Tibial artery (tissue), 4 donors: Measurements from ENCODE around the gene OR52E5.

Source experiments
- DNase-seq, 2 donors: peaks; one replicate each; pipeline ENCODE4 v3.0.0-alpha.2; 2019
- H3K27ac ChIP-seq, 2 donors: fragments of 200-600 bp; sonication (generic) in 1 of 2; 1 replicate in 1 of 2; 2 replicates in 1 of 2; pipeline ENCODE4 v1.5.1; 2018 to 2019; ENCODE audit warnings: mild to moderate bottlenecking in 1 of 2
- H3K27me3 ChIP-seq, 2 donors: fragments of 200-600 bp; sonication (generic) in 1 of 2; one replicate each; pipeline versions ENCODE4 v1.5.1 to v1.6.0; 2016 to 2019
- H3K36me3 ChIP-seq, 3 donors: fragments of 200-600 bp; sonication (generic) in 2 of 3; one replicate each; pipeline ENCODE4 v1.5.1; 2016 to 2019; ENCODE audit warnings: mild to moderate bottlenecking in 2 of 3
- H3K4me1 ChIP-seq, 4 donors: fragments of 200-600 bp; sonication (generic) in 2 of 4; 1 replicate in 3 of 4; 2 replicates in 1 of 4; pipeline ENCODE4 v1.5.1; 2016 to 2019
- H3K4me3 ChIP-seq, 2 donors: fragments of 200-600 bp; sonication (generic) in 1 of 2; 1 replicate in 1 of 2; 2 replicates in 1 of 2; pipeline ENCODE4 v1.5.1; 2018 to 2019; ENCODE audit warnings: mild to moderate bottlenecking in 2 of 2
- H3K9me3 ChIP-seq, 3 donors: fragments of 200-600 bp; sonication (generic) in 1 of 3; one replicate each; pipeline ENCODE4 v1.5.1; 2016 to 2019
- CTCF ChIP-seq, 2 experiments: fragments of 200-600 bp in 1 of 2; fragments of 450-650 bp in 1 of 2; IDR thresholded peaks; one replicate each; pipeline ENCODE4 v1.5.1; 2017 to 2019; ENCODE audit warnings: antibody characterized with exemption in 2 of 2, mild to moderate bottlenecking in 1 of 2, moderate library complexity in 1 of 2
- intact Hi-C: fragments of 100-400 bp; cut with DNase I; formaldehyde crosslinking; loops from one replicate; pipeline ENCODE4 v1.15.0; 2023; ENCODE audit warnings: low total_unique reads

The OR52E5 gene

DNA sequence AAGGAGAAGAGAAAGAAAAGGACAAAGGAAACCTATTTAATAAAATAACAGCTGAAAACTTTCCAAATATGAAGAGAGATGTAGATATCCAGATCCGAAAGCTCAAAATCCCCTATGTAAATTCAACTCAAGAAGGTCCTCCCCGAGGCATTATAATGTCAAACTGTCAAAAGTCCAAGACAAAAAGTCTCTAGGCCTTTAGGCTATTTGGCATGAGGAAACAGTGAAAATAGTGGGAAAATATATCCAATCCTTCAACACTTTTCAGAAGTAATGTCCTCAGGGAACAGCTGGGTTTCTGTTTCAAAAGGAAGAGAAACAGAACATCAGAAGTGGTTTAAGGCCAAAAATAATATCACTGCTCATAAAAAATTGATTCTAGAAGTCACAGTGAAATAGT lies 14.4 kb upstream of the OR52E5 start:
- intact Hi-C loops, result no loop called here
- no peak overlapping the region for H3K4me3 ChIP-seq
- DNase-seq, result no peak
- no peaks in the 10 kb centered on the region for H3K9me3 ChIP-seq
- no peak for TF ChIP-seq CTCF (IDR thresholded peaks at IDR 0.05)
- H3K27ac ChIP-seq, result no peak overlapping the region
- no peaks in the 10 kb centered on the region for H3K36me3 ChIP-seq
- H3K27me3 ChIP-seq, result no peaks in the 10 kb centered on the region
- no peaks in the 10 kb centered on the region for H3K4me1 ChIP-seq

DNA sequence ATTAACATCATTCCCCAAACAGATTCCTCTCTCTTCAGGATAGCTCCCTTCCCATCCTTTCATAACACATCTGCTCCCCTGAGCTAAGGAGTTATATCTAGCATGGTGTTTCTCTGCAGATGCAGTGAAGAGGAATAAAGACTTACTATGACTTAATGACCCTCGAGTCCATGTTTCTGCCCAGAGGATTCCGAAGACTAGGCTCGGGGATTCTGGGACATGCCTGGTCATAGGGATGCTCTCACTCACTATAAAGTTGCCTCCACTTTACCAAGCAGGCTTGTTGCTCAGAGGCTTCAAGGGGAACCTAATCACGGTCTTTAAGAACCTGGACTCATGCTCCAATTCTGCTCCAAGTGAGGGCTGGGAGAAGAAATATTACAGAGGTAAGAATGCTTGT lies 12.7 kb upstream of the OR52E5 start, which contains the start of gene OR52E4:
Gene OR52E4, plus strand, starts transcription at position 301 of the 400 bp plus-strand sequence. CDS start 3,664 bp downstream, outside the sequence.
- no peak for DNase-seq
- Histone ChIP-seq H3K4me3 (no peak within 1 kb of the TSS), H3K4me1 (no peaks in the 10 kb centered on the region), H3K27me3 (no peaks in the 10 kb centered on the region), H3K36me3 (no peaks in the 10 kb centered on the region), H3K27ac (no peak within 1 kb of the TSS), H3K9me3 (no peaks in the 10 kb centered on the region)
- no peak for TF ChIP-seq CTCF (IDR thresholded peaks at IDR 0.05)
- intact Hi-C loops, result no loop called here

DNA sequence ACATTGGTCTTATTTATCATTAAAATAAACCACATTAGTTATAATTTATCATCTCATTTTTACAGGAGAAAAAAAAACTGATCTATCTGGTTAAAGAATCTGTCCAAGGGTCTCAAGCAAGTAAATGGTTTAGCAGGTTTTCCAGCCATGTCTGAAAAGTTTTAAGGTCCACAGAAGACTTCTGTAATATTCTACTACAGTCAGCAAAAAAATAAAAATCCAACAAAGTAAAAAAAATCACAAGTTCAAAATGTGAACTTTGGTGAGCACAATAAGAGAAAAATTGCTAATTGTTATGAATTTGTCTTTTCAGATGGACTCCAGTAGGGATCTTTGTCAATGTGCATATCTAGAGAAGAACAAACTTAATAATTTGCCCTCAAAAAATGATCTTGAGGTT lies 11.3 kb upstream of the OR52E5 start:
- Histone ChIP-seq H3K9me3 (no peaks in the 10 kb centered on the region), H3K27me3 (no peaks in the 10 kb centered on the region), H3K4me3 (no peak overlapping the region), H3K36me3 (no peaks in the 10 kb centered on the region), H3K4me1 (no peaks in the 10 kb centered on the region), H3K27ac (no peak overlapping the region)
- DNase-seq, result no peak
- intact Hi-C loops, result no loop called here
- TF ChIP-seq CTCF (IDR thresholded peaks at IDR 0.05), result no peak

- Histone ChIP-seq H3K4me1 (no peaks in the 10 kb centered on the region), H3K4me3 (no peak overlapping the region), H3K27me3 (no peaks in the 10 kb centered on the region), H3K27ac (no peak overlapping the region), H3K9me3 (no peaks in the 10 kb centered on the region), H3K36me3 (no peaks in the 10 kb centered on the region)
- DNase-seq, result no peak
- no peak for TF ChIP-seq CTCF (IDR thresholded peaks at IDR 0.05)
- intact Hi-C loops, result no loop called here
Measured at GRCh38 chr11:5887172-5887571, 5.8 kb upstream of the OR52E5 start.

DNA sequence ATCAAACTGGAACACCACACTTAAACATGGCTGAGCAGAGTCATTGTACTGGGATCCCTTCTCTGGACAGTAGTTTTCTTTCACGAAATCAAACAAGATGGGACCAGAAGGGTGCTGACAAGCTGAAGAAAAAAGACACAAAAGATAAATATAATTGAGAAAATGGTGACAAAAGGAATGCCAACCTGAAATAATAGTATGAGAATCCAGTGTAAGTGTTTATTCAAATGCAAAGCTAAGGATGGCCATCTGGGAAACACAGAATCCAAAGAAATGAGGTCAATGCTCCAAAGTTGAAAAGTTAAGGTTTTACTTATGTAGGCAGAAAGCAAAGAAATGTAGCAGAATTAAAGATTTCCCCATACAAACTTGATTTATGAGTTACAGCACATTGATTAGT lies 5.3 kb upstream of the OR52E5 start:
- no peak for TF ChIP-seq CTCF (IDR thresholded peaks at IDR 0.05)
- Histone ChIP-seq H3K4me1 (no peaks in the 10 kb centered on the region), H3K4me3 (no peak overlapping the region), H3K27ac (no peak overlapping the region), H3K36me3 (no peaks in the 10 kb centered on the region), H3K27me3 (no peaks in the 10 kb centered on the region), H3K9me3 (no peaks in the 10 kb centered on the region)
- no peak for DNase-seq
- intact Hi-C loops, result no loop called here

GRCh38 chr11:5891216-5891800 lies 1.7 kb upstream of the OR52E5 start:
- H3K9me3 ChIP-seq, result no peaks in the 10 kb centered on the region

More at GRCh38 chr11:5891216-5891800, 1.7 kb upstream of the OR52E5 start:
- Histone ChIP-seq H3K4me1 (no peaks in the 10 kb centered on the region), H3K27ac (no peak overlapping the region), H3K4me3 (no peak overlapping the region), H3K36me3 (no peaks in the 10 kb centered on the region), H3K27me3 (no peaks in the 10 kb centered on the region)
- TF ChIP-seq CTCF (IDR thresholded peaks at IDR 0.05), result peak in 1 of 2 experiments; percentile 35
- DNase-seq, result no peak
- intact Hi-C loops, result no loop called here
